Measurements from ENCODE around the gene DMXL1.

- TF ChIP-seq CTCF (conservative IDR thresholded peaks at IDR 0.05; ENCODE audit: low read depth in 2 of 2) (no peak), CREB1 (CRISPR knock-in tag; IDR thresholded peaks at IDR 0.05; ENCODE audit: low read depth) (no peak), ETS1 (IDR thresholded peaks at IDR 0.05) (no peak), POLR2AphosphoS5 (IDR thresholded peaks at IDR 0.05; ENCODE audit: low read depth) (no peak)
Measured at GRCh38 chr5:119270121-119270565, 199.3 kb downstream of the DMXL1 start.
